GM21360 (cell line): ENCODE data around the gene ATXN7.

Source experiments
- ATAC-seq: cut with Tn5 transposase; IDR thresholded peaks from one replicate; pipeline ENCODE4 v1.9.1; 2021; ENCODE audit warnings: mild to moderate bottlenecking, moderate library complexity; ENCODE audit not compliant: unreplicated experiment

Gene ATXN7

DNA sequence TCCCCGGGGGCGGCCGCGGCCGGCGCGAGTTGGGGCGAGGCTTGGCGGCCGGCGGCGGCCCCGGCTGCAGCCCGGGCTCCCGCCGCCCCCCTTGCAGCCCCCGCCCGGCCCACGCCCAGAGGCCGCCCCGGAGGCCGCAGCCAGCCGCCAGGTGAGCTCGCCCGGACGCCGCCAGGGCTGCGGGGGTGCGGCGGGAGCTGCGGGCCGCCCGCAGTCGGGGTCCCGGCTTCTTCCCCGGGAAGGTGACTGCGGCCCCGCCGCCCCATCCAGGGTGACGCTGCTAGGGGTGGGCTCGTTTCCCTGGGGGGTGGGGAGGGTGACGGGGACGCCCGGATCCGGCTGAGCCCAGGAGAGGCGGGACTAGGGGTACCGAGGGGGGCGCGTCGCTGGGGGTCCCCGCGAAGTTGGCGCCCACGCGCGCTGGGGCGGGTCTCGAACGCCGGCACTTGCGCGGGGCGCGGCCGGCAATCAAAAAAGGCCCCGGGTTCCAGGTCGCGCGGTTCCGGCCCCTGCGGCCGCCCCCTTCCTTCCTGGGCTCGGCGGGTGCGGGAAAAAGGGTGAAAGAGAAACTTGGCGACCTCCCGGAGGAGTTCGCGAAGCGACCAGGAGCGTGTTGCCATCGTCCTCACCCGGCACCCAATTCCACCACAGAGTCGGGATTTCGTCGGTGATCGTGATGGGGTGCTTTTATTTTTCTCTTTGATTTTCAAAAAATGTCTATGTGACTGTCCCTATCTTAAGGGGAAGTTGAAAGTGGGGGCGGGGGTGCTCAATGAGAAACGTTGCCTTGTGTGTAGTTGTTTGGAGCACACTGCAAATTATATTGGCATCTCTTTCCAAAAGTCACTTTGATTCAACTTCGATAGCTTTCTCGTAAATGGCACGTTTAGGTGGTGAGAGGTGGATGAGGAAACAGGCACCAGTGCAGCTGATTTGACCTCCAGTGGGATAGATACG lies 619 bp downstream of the ATXN7 start:
- peak; percentile 38 for ATAC-seq

- ATAC-seq = no peak
These were observed 1.3 kb downstream of the ATXN7 start for GRCh38 chr3:63864965-63865327.

GRCh38 chr3:63867225-63867624 lies 3.6 kb downstream of the ATXN7 start:
- ATAC-seq = no peak

DNA sequence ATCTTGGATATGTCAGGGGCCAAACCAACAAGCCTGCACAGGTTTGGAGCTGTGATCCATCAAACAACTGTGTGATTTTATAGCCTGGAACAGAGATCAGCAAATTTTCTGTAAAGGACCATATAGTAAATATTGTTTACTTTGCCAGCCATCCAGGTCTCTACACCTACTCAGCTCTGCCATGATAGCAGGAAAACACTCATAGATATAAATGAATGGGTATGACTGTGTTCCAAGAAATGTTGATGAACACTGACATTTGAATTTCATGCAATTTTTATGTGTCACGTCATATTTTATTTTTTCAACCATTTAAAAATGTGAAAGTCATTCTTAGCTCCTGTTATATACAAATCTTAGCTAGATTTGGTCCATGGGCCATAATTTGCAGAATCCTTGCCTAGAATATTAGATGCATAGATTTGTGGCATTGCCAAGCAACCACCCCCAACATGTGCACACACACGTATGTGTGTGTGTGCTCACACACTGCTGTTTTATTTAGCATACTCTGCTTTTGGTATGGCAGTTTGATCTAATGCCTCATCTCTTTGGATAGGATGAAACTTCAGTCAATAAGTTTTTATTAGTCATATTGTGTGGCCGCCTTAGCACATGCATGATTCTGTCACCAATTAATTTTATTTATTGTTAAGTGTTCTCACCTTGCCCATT lies 6.4 kb downstream of the ATXN7 start:
- ATAC-seq = no peak

GRCh38 chr3:63870615-63871005 lies 6.9 kb downstream of the ATXN7 start:
- ATAC-seq = no peak

DNA sequence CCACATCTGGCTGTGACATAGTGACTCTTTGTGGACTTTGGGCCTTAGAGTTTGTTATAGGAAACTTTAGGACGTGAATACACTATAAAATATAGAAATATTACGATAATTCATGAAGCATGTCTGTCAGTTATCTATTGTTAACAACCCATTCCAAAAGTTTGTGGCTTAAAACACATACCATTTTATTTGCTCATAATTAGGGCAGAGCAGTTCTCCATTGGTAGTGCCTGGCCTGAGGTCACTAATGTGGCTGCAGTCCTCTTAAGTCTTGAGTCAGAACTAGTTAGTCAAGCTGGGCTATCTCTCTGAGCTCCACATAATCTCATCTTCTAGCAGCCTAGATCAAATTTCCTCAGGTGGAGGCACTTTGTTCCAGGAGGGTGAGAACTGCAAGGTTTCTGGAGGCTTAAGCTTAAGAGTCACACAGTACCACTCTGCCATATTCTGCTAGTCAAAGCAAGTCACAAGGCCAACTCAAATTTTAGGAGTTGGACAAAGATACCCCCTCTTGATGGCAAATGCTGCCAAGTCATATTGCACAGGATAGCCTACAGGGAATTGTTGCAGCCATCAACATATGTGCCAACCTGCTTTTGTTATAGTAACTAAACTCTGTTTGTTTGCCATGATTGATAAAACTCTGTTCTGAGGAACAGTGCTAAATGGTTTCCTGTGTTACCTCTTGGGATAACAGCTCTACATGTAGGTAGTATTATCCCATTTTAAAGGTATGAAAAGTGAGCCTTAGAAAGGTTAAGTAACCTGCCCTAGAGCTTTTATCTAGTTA lies 8.7 kb downstream of the ATXN7 start:
- ATAC-seq = no peak

DNA sequence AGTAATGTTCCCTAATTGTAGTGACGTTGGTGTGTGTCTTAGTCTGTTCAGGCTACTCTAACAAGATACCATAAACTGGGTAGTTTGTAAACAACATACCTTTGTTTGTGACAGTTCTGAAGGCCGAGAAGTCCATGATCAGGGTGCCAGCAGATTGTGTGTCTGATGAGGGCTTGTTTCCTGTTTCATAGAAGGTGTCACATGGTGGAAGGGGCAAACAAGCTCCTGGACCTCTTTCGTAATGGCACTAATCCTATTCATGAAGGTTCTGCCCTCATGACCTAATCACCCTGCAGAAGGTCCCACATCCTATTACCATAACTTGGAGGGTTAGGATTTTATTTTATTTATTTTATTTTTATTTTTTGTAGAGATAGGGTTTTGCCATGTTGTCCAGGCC lies 11.1 kb downstream of the ATXN7 start:
- ATAC-seq = no peak

DNA sequence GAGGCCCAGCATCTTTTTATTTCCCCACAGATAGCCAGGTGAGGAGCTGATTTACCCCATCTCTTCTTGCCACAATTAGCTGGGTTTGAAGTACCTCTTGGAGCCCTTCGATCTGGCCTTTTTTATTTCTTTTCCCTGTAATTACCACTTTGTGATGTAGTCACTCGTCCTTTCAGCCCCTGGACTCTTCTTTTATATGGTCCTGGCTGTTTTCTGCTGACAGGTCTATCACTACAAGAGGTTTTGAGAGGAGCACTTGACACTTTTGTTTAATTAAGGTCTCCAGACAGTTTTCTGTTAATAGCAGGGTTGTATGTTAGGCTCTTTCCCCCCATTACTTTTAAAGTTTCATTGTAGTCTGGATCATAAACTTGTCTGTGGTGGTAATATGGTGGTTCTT lies 11.8 kb downstream of the ATXN7 start:
- ATAC-seq = no peak

DNA sequence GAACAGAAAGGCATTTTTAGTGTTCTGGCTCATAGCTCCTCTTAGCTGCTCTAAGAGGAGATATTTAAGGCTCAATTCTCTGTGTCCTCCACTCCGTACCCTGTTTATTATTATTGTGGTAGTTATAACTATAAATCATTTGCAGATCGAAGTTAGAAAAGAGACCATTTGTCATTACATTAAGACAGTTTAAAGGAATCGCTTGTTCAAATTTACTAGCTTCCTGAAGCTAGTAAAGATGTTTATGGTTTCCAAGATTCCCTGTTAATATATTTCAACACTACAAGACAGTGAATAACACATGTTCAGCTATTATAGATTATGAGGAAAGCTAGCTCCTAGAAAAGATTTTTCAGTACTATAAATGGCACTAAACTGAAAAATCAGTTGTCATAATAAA lies 12.6 kb downstream of the ATXN7 start:
- ATAC-seq = no peak

GRCh38 chr3:63877737-63878393 lies 14.2 kb downstream of the ATXN7 start:
- no peak for ATAC-seq

GRCh38 chr3:63878394-63879060 lies 14.9 kb downstream of the ATXN7 start:
- no peak for ATAC-seq

DNA sequence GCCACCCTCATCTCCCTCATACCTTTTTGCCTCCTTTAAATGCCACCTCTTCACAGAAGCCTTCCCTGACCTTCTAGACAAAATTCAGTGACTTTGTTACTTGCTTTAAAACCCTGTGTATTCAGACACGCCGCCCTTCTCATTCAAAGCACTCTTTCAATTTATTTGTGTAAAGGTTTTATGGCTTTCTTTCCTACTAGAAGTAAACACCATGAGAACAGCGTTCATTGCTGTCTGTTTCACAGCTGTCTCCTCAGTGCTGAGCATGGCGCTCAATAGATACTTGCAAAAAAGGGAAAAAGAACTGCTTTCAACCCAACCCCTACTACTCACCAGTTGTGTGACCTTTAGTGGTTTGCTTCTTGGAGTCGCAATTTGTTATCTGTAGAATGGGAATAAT lies 17.0 kb downstream of the ATXN7 start:
- ATAC-seq = no peak

DNA sequence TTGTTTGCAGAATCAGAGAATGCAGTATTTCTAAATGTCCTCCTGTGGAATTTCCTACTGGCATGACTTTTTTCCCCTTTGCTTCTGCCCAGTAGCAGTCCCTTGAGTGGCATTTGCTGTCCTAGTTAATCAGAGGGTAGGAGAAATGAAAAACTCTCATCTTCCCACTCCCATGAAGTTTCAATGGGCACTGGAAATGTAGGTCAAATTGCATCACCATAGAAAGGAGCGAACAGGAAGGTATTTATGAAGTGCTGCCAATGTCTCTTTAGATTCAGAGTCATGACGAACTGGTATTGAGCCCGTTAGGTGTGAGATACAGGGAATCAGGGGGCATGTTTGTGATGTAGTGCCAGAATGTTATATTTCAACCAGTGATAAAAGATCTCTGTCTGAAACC lies 23.2 kb downstream of the ATXN7 start:
- no peak for ATAC-seq

DNA sequence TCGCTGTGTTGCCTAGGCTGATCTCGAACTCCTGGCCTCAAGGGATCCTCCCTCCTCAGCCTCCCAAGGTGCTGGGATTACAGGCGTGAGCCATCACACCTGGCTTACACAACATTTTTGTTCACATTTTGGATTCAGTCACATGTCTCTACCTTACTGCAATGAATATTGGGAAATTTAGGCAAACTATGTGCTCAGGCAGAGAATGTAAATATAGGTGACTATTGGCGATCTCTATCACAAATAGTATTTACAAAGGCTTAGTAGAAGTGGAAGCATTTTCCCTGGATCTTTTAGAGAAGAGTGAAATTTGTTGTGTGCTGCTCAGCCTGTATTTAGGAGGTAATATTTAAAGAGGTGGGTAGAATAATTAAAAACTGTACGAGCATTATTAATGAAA lies 27.9 kb downstream of the ATXN7 start:
- ATAC-seq = no peak

DNA sequence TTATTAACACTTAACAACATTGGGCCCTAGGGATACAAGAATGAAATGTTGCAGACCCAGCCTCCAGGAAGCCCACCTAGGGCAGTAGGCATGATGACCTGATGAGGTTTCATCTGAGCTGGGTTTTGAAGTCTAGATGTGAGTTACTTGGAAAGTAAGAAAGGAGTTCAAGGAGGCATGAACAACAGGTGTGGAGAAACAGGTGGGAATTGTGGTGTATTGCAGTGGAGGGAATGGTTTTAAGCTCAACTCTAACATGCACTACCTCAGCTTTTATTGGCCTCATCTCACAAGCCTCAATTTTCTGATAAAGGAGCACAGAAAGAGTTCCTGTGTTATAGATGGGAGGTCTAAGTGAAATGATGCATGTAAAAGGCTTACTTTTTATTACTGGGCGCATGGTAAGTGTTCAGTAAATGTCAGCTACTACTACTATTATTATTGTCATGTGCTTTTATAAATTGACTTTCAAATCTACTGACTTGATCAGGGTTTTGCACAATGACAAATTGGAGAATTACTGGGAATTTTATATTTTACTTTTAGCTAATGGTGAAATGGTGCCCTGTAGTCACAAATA lies 29.2 kb downstream of the ATXN7 start:
- no peak for ATAC-seq

DNA sequence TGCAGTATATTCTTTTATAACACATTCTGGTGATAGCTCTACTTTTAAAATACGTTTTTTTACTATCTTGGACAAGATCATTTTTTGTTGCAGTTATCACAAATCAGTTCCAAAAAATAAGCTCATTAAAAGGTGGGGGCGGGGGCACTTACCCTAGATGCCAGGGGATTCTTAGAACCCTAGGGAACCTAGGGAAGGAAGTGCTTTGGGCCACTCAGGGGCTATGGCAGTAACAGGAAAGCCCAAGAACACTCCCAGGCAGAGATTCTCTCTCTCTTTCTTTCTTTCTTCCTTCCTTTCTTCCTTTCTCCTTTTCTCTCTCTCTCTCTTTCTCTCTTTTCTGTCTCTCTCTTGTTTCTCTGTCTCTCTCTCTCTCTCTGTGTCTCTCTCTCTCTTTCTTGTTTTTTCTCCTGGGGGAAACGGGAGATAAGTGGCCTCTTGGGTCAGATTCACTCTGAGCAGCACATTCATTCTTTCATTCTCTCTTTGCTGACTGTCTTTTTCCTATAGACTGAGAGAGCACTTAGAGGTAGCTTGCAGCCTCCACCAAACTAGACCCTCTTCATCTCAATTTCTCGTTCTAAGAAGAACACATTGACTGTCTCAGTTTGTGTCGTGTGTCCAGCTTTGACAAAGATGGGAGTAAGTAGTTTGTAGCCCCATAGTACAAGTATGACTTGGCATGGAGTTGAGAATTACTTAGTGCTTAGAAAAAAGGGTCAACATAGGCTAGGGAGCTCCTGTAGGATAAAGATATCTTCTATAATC lies 31.9 kb downstream of the ATXN7 start:
- ATAC-seq = no peak

- peak; percentile 76 for ATAC-seq
These were observed 32.8 kb downstream of the ATXN7 start for GRCh38 chr3:63896332-63897030.

GRCh38 chr3:63900010-63900409 lies 36.3 kb downstream of the ATXN7 start:
- no peak for ATAC-seq

GRCh38 chr3:63900459-63900858 lies 36.8 kb downstream of the ATXN7 start:
- no peak for ATAC-seq
